SK-N-MC (cell line): ENCODE data around the gene HPS5.

Experiments
- EZH2 ChIP-seq: fragments of 200-600 bp; sonication (generic); IDR thresholded peaks from one replicate; pipeline ENCODE4 v1.6.1; 2017; ENCODE audit warnings: antibody characterized with exemption
- POLR2AphosphoS5 ChIP-seq: IDR thresholded peaks from 2 replicates; pipeline ENCODE4 v1.6.1; 2012; ENCODE audit warnings: mild to moderate bottlenecking, low read depth, low read length, borderline replicate concordance

DNA sequence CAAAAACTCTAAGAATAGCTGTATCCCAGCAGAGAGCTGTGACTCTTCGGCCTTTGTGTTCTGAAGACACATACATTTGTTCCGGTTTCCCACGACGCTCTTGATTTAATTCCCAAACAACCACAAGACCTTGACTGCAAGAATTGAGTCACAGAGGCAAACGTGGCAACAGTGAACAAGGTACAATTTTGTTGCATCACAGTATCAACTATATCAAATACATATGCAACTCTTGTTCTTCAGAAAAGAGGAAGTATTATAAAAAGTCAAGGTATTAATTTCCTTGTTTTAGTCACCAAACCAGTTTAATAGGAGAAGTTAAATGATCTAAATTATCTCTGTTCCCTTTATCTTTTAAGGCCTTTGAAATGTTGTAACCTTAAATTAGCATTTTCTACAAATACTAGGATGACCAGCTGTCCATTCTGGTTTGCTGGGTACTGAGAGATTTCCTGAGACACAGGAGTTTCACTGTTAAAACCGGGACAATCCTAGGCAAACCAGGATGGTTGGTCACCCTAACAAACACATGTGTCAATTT lies 11.1 kb downstream of the HPS5 start:
- TF ChIP-seq POLR2AphosphoS5 (no peak), EZH2 (no peak)
